ENCODE results near the gene PBX1.

PBX1 gene

GRCh38 chr1:164622068-164622845 lies 63.3 kb downstream of the PBX1 start:
- DNase-seq, result no peak

DNA sequence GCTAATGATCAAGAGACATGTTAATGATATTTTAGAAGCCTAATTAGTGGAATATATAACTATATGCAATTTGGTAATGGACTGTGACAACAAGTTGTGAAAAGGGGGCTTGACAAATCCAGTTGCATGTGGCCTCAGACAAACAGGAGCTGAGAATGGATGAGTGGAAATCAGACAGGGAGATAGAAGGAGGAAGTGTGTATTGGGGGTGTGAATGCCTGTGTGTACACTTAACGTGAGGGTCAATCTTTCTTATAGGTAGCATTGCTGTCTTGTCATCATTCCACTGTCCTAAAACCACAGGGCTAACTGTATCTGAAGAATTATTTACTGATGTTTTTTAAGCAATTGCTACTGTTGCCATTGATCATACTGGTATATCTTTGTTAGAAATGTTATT lies 64.8 kb downstream of the PBX1 start:
- no peak for DNase-seq

- no peak for DNase-seq
Observed at GRCh38 chr1:164624400-164624799, 65.4 kb downstream of the PBX1 start.

DNA sequence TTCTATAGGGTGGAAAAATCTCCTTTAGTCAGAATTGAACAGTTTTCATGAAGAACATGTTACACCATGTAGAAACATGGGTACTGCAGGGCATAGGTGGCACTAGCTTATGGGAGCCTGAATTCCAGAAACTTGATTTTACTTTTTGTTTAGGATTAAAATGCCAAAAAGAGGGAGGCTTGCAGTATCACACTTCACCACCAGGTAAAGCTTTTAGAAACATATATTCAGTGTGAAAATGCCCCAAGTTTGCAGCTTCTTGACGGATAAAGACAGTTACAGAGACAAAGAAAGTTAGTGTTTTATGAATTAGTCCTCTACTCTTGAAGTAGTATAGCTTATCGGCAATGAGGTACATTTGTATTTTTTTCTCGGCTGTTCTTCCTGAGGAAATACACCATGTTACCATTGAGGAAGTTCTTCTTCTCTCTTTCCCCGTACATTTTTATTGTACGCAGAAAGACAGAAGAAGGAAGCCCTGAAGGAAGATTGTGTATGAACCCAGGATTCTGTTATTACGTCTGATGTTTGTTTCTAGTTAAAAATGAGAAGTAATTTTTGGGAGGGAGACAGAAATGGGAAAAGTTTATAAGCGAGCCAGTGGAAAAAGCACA lies 66.1 kb downstream of the PBX1 start:
- no peak for DNase-seq

DNA sequence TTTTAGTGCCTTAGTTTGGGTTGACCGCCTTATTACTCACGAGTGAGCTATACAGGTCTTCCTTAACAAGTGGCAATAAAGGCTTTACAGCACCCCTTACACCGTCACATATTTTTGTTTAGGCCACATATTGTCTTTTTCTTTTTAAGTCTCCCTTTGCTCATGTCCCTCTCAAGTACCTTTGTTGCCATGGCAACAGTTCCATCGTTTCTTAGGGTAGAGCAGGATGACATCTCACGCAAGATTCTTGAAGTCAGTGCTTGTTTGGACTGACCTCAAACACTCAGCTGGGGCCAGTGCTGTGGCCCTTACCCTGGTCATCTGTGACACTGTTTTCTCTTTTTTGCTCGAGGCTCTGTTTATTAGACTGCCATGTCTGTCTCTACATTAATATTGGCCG lies 69.8 kb downstream of the PBX1 start:
- DNase-seq, result no peak

- no peak for DNase-seq
Observed at GRCh38 chr1:164629971-164630370, 71.0 kb downstream of the PBX1 start.

DNA sequence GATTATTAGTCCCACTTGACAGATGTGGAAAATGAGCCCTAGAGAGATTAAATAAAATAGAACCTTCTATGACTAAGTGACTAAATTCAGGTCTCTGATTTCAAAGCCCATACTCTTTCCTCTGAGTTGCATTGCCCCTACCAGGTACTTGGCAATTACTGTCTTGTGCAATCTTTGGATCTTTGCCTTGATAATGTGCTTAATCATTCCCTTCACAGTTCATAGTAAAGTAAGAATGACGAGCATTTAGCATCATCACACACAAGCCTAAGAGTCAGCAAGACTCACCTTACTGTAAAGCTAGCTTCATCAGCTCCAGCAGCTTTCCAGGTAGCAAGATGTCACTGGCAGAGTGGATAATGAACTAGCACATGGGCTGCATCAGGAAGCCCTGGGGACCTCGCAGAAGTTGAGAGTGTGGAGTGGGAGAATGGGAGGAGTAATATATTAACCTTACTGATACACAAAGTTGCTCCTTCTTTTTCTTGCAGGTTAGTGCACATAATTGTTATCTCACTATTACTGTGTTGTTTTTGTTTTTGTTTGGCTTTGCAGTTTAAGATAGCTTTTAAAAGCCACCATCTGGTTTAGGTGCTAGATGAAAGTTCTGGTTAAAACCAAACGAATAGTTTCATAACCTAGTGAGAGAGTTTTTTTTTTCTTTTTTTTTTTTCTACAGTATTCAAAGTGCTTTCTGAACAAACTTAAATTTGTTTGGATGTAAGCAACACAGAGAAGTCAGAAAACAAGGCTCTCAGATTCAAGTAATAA lies 71.8 kb downstream of the PBX1 start:
- no peak for DNase-seq

- DNase-seq, result no peak
Observed at GRCh38 chr1:164631751-164632150, 72.8 kb downstream of the PBX1 start.

GRCh38 chr1:164633997-164634396 lies 75.0 kb downstream of the PBX1 start:
- no peak for DNase-seq

DNA sequence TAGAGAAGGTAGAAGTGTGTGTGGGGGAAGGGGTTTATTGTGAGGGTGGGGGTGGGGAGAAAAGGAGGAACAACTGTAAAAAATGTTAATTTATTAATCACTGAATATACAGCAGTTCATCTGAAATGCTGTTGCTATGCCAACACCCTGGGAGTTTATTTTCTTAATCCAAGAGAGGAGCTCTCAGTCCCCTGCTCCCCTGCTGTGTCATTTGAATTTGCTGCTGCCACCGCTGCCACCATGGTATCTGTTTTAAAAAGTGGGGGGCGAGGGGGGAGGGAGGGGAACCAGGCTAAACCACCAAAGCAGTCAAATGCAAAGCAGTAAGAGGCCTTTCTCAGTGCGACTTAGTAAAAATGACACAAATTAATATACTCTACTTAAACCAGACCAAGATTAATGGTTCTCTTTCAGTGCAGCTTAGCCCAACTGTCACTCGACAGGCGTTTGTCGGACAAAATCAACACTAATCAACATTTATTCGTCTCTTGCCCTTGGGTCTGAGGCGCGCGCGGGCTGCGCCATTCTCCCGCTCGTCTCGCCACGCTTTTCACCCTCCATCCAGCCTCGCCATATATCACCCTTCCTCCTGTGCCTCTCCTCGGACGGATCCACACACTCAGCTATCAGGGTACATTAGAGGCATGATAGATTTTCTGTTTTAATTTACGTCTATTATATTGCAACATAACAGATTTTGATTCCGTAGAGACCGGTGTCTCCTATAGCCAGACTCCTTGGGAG lies 76.2 kb downstream of the PBX1 start:
- DNase-seq, result no peak

GRCh38 chr1:164635803-164636731 lies 77.1 kb downstream of the PBX1 start:
- DNase-seq, result no peak

GRCh38 chr1:164636757-164637156 lies 77.8 kb downstream of the PBX1 start:
- no peak for DNase-seq

DNA sequence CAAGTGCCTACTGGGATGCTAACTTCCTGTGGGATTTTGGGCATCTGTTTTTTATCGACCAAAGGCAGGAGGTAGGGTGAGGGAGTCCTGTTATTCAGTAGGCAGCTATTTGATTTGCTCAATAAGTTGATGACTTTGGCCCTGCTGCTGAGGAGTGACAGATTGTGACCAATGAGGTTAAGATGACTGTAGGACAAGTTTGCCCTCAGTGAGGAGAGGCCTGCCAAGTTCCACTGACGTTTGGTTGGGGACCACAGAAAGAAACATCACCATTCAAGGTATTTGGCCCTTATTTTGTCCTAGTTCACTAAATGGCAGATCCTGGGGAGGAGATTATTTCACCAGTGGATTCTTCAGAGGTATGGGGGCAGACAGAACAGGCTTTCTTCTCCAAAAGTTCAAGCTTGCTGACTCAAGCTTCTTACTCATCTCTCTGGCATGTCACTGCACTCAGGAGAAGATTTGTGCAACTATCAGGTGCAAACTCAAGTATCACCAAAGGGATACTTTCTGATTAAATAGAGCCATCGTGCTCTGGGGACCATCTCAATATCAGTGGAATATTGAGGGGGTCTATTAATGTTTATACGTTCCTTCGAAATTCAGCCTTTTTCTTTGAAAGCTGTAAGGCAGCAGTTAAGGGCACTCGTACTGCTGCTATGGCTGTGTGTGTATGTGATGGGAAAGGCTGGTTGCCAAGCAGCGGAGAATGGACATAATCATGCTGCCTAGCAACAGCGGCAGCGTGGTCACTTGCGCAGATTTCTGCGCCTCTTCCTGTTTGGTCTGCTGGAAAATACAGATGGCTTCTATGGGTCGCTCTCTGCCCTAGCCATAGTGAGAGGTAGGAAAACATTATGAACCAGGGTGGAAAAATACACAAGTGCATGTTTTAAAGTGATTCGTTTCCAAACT lies 78.7 kb downstream of the PBX1 start:
- no peak for DNase-seq

DNA sequence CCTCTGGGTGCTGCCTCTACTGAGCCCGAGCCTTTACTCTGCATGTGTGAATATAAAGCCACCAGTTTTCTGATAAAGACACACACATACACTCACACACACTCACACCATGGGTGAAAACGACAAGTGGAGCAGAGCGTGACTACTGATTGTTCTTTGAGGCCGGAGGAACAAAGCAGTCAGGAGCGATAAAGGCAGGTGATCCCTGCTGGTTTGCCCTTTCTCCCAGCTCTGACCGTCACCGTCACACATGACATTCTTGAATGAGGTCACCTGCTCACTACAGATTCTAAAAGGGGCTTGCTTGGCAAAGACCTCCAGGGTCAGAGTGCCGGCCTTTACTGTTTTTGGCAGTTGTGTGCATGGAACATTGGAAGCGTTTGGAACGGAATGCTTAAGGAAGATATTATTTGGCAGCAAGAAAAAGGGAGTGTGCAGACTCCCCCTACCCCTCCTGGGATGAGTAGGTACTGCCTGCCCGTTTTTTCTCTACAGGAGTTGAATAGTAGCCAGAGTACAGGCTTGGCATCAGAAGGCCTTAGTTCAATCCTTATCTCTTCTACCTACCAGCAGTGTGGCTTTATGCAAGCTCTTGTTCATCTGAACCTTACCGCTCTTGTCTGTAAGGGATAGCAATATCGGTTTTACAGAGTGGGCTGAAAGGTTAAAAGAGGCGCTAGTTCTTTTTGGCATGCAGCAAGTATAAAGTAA lies 79.7 kb downstream of the PBX1 start:
- no peak for DNase-seq

- no peak for DNase-seq
Observed at GRCh38 chr1:164640686-164641352, 81.8 kb downstream of the PBX1 start.

GRCh38 chr1:164641353-164641730 lies 82.4 kb downstream of the PBX1 start:
- no peak for DNase-seq

DNA sequence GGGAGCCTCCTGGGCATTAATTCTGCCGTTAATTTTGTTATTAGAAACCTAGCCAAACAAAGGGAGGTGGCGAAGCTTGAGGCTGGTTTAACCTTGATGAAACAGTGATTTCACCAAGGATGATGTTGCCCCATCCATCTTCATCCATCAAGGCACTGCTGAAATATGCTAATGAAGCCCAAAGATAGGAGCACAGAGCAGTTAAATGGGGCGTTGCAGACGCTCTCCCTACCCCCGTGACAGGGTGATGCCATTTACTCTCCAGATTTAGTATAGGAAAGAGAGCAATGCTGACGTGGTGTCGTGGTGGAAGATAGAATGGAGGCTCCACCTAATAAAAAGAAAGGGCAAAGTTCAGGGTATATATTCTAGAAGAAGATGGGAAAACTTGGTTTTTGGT lies 84.0 kb downstream of the PBX1 start:
- DNase-seq, result no peak

DNA sequence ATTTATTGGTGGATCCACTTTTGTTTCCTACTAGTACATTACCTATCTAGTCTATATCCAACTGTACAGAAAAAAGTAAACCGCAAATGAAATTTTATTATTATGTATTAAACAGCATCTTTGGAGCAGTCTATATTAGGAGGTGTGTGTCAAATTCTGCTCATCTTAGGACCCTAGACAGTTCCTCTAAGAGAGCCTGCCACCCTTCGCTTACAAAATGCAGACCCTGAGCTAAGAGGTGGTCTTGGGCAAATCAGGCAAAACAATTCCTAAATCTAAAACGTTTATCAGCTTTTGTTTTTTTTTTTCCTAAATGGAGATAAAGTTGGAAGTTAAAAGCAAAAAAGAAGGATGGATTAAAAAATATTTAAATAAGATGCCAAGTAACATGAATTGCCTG lies 85.3 kb downstream of the PBX1 start:
- no peak for DNase-seq

GRCh38 chr1:164644774-164645644 lies 86.0 kb downstream of the PBX1 start:
- peak; percentile 22 for DNase-seq
